Gastroesophageal sphincter (tissue), 4 donors: ENCODE results near the gene PCSK2. TPM values are rescaled to one million over a fixed set of nuclear protein-coding genes. Genes with fewer than 3 reads are reported as not detected.

Experiments
- ATAC-seq: fragments of 150-250 bp; one replicate; pipeline ENCODE4 v1.9.1; 2016; ENCODE audit warnings: mild to moderate bottlenecking, moderate library complexity
- H3K27ac ChIP-seq, 4 donors: fragments of 200-600 bp; sonication (generic) in 3 of 4; 1 replicate in 3 of 4; 2 replicates in 1 of 4; pipeline ENCODE4 v1.5.1; 2016 to 2019
- H3K27me3 ChIP-seq: fragments of 200-600 bp; sonication (generic); one replicate; pipeline ENCODE4 v1.5.1; 2019
- H3K36me3 ChIP-seq, 2 donors: fragments of 200-600 bp; sonication (generic); one replicate each; pipeline ENCODE4 v1.5.1; 2019; ENCODE audit warnings: control low read depth in 1 of 2
- H3K4me1 ChIP-seq, 3 donors: fragments of 200-600 bp; sonication (generic); 1 replicate in 2 of 3; 2 replicates in 1 of 3; pipeline ENCODE4 v1.5.1; 2016 to 2019; ENCODE audit warnings: control low read depth in 2 of 3
- H3K4me3 ChIP-seq, 2 donors: fragments of 200-600 bp; sonication (generic); one replicate each; pipeline ENCODE4 v1.5.1; 2019; ENCODE audit warnings: mild to moderate bottlenecking in 1 of 2, moderate library complexity in 1 of 2
- H3K9me3 ChIP-seq, 3 donors: fragments of 200-600 bp; sonication (generic); one replicate each; pipeline ENCODE4 v1.5.1; 2017 to 2019; ENCODE audit warnings: control low read depth in 2 of 3
- CTCF ChIP-seq, 4 experiments: fragments of 200-600 bp in 2 of 4; fragments of 450-650 bp in 2 of 4; sonication (generic) in 1 of 4; IDR thresholded peaks; one replicate each; pipeline ENCODE4 v1.5.1; 2017 to 2019; ENCODE audit warnings: antibody characterized with exemption in 4 of 4, mild to moderate bottlenecking in 2 of 4, moderate library complexity in 2 of 4
- EP300 ChIP-seq: sonication (generic); formaldehyde crosslinking; IDR thresholded peaks from one replicate; pipeline ENCODE4 v1.6.1; 2017; ENCODE audit warnings: antibody characterized with exemption, mild to moderate bottlenecking
- POLR2A ChIP-seq, 2 donors: fragments of 450-650 bp; IDR thresholded peaks; one replicate each; pipeline ENCODE4 v1.6.1; 2017; ENCODE audit warnings: antibody characterized with exemption in 2 of 2, mild to moderate bottlenecking in 2 of 2, moderate library complexity in 1 of 2
- POLR2AphosphoS5 ChIP-seq: sonication (generic); formaldehyde crosslinking; IDR thresholded peaks from one replicate; pipeline ENCODE4 v1.6.1; 2017; ENCODE audit warnings: antibody characterized with exemption
- WGBS, 2 donors: methylation state at CpG; one replicate each; pipeline ENCODE4 v1.1.5; 2018; ENCODE audit warnings: low coverage in 1 of 2; 5-methylcytosine and 5-hydroxymethylcytosine counted together
- total RNA-seq, 4 donors: library from RNA; depleted of rRNA; stranded (reverse); fragments of >200 nt; gene quantifications; one replicate each; pipeline ENCODE4 v1.1.0, GENCODE V29; 2016

PCSK2 gene
- total RNA-seq, 4 donors from 2014 or later: 1.6 to 8.5 (median 4.5) TPM

GRCh38 chr20:17515053-17515452 is 288.2 kb downstream of the PCSK2 start:
- ATAC-seq: no peak
- Histone ChIP-seq H3K4me3 (no peak overlapping the region), H3K9me3 (no peaks in the 10 kb centered on the region), H3K36me3 (no peaks in the 10 kb centered on the region), H3K27ac (no peak overlapping the region), H3K27me3 (no peaks in the 10 kb centered on the region), H3K4me1 (no peaks in the 10 kb centered on the region)
- TF ChIP-seq POLR2A (IDR thresholded peaks at IDR 0.05) (no peak), POLR2AphosphoS5 (no peak), CTCF (IDR thresholded peaks at IDR 0.05) (no peak), EP300 (no peak)
- WGBS, 2 donors: 78 to 96% methylated on average over 2 to 3 of the region's 3 CpGs

- H3K9me3 ChIP-seq: no peaks in the 10 kb centered on the region
- WGBS, 2 donors: 53 to 70% methylated on average over 4 to 5 of the region's 14 CpGs
- no peaks in the 10 kb centered on the region for H3K4me1 ChIP-seq
- no peaks in the 10 kb centered on the region for H3K36me3 ChIP-seq
- H3K27ac ChIP-seq: no peak overlapping the region
- no peaks in the 10 kb centered on the region for H3K27me3 ChIP-seq
- TF ChIP-seq POLR2A (IDR thresholded peaks at IDR 0.05): no peak
- ATAC-seq: no peak
- H3K4me3 ChIP-seq: no peak overlapping the region
These were observed 291.7 kb downstream of the PCSK2 start for GRCh38 chr20:17518339-17519052.

GRCh38 chr20:17519606-17520285 is 292.9 kb downstream of the PCSK2 start:
- H3K27me3 ChIP-seq: no peaks in the 10 kb centered on the region
- ATAC-seq: no peak
- no peak for TF ChIP-seq POLR2A (IDR thresholded peaks at IDR 0.05)
- no peak for TF ChIP-seq EP300
- no peak for TF ChIP-seq POLR2AphosphoS5
- TF ChIP-seq CTCF (IDR thresholded peaks at IDR 0.05): no peak
- 89 to 90% methylated on average over 3 to 5 of the region's 7 CpGs for WGBS, 2 donors
- no peaks in the 10 kb centered on the region for H3K36me3 ChIP-seq
- H3K27ac ChIP-seq: no peak overlapping the region
- no peak overlapping the region for H3K4me3 ChIP-seq
- no peaks in the 10 kb centered on the region for H3K9me3 ChIP-seq
- no peaks in the 10 kb centered on the region for H3K4me1 ChIP-seq

GRCh38 chr20:17520583-17520982 is 293.7 kb downstream of the PCSK2 start:
- no peaks in the 10 kb centered on the region for H3K27me3 ChIP-seq
- H3K4me3 ChIP-seq: no peak overlapping the region
- no peaks in the 10 kb centered on the region for H3K36me3 ChIP-seq
- TF ChIP-seq POLR2A (IDR thresholded peaks at IDR 0.05) (no peak), CTCF (IDR thresholded peaks at IDR 0.05) (no peak), EP300 (no peak), POLR2AphosphoS5 (no peak)
- no peaks in the 10 kb centered on the region for H3K4me1 ChIP-seq
- ATAC-seq: no peak
- WGBS, 2 donors: 53% methylated on average over 3 of the region's 3 CpGs; no CpG with 5 or more reads in 1 of the 2 donors
- no peaks in the 10 kb centered on the region for H3K9me3 ChIP-seq
- H3K27ac ChIP-seq: no peak overlapping the region

GRCh38 chr20:17522528-17522927 is 295.7 kb downstream of the PCSK2 start:
- no peaks in the 10 kb centered on the region for H3K4me1 ChIP-seq
- H3K27me3 ChIP-seq: no peaks in the 10 kb centered on the region
- H3K36me3 ChIP-seq: no peaks in the 10 kb centered on the region
- WGBS, 2 donors: 88 to 89% methylated on average over 3 of the region's 3 CpGs
- no peak overlapping the region for H3K27ac ChIP-seq
- H3K9me3 ChIP-seq: no peaks in the 10 kb centered on the region
- H3K4me3 ChIP-seq: no peak overlapping the region
- ATAC-seq: no peak
- TF ChIP-seq POLR2AphosphoS5 (no peak), CTCF (IDR thresholded peaks at IDR 0.05) (no peak), POLR2A (IDR thresholded peaks at IDR 0.05) (no peak), EP300 (no peak)
